Panc1 (cell line): Measurements from ENCODE around the gene PPIB. TPM values are rescaled to one million over a fixed set of nuclear protein-coding genes. Genes with fewer than 3 reads are reported as not detected.

Experiments used
- ATAC-seq: fragments of 200-7000 bp; cut with Tn5 transposase; 2 replicates; pipeline ENCODE4 v1.9.1; 2020; ENCODE audit warnings: mild to moderate bottlenecking, moderate library complexity
- BruUV-seq: library from RNA; stranded (reverse); fragments of 400-500 nt; replicated peaks from 2 replicates; lab custom pipeline; 2021; lab: Mats Ljungman, UMichigan
- CTCF ChIA-PET: fragments of 300-600 bp; sonication (Branson Sonifier 250); formaldehyde crosslinking; loops from one replicate; lab custom pipeline; 2022; ENCODE audit warnings: antibody characterized with exemption; lab: Charles Lee
- POLR2A ChIA-PET: fragments of 300-600 bp; sonication (Branson Sonifier 250); formaldehyde crosslinking; loops from one replicate; lab custom pipeline; 2022; ENCODE audit warnings: antibody characterized with exemption; lab: Charles Lee
- DNase-seq: peaks from one replicate; pipeline ENCODE4 v3.0.0-alpha.2; 2010; ENCODE audit warnings: low read depth, low spot score
- H3K27ac ChIP-seq: 2 replicates; pipeline ENCODE4 v1.5.1; 2011; ENCODE audit warnings: mild to moderate bottlenecking, low read length, inconsistent platforms
- H3K27me3 ChIP-seq: fragments of 200-500 bp; sonication (Bioruptor generic); 2 replicates; pipeline ENCODE4 v1.6.0; 2014; ENCODE audit warnings: low read length, inconsistent platforms; ENCODE audit not compliant: control insufficient read depth, insufficient read depth
- H3K36me3 ChIP-seq: fragments of 200-500 bp; sonication (Bioruptor generic); 2 replicates; pipeline ENCODE4 v1.5.1; 2014; ENCODE audit warnings: inconsistent platforms, mild to moderate bottlenecking, low read length, moderate library complexity; ENCODE audit not compliant: control insufficient read depth, insufficient read depth
- H3K4me1 ChIP-seq: 2 replicates; pipeline ENCODE4 v1.5.1; 2011; ENCODE audit warnings: inconsistent platforms, mild to moderate bottlenecking, low read length, moderate library complexity; ENCODE audit not compliant: control insufficient read depth, insufficient read depth
- H3K4me3 ChIP-seq, 2 experiments: 2 replicates each; pipeline ENCODE4 v1.5.1; 2011 to 2012; ENCODE audit warnings: low read depth in 2 of 2, low read length in 2 of 2, mild to moderate bottlenecking in 2 of 2, inconsistent platforms in 1 of 2, moderate library complexity in 1 of 2
- H3K9me3 ChIP-seq: fragments of 200-500 bp; sonication (Bioruptor generic); 2 replicates; pipeline ENCODE4 v1.5.1; 2014; ENCODE audit warnings: low read depth, mild to moderate bottlenecking, inconsistent platforms, low read length, moderate library complexity; ENCODE audit not compliant: control insufficient read depth, insufficient read depth
- POLR2AphosphoS5 ChIP-seq: IDR thresholded peaks from 2 replicates; pipeline ENCODE4 v1.6.1; 2012; ENCODE audit warnings: mild to moderate bottlenecking, low read depth, low read length, moderate library complexity
- REST ChIP-seq, 2 experiments: IDR thresholded peaks; 2 replicates each; pipeline ENCODE4 v1.6.1; 2011 to 2012; ENCODE audit warnings: low read depth in 2 of 2, control low read depth in 1 of 2, low read length in 1 of 2, mild to moderate bottlenecking in 1 of 2, moderate library complexity in 1 of 2; ENCODE audit not compliant: insufficient read depth in 1 of 2
- SIN3A ChIP-seq: IDR thresholded peaks from 2 replicates; pipeline ENCODE4 v1.6.1; 2012; ENCODE audit warnings: low read depth, mild to moderate bottlenecking, low read length, moderate library complexity, borderline replicate concordance; ENCODE audit not compliant: insufficient read depth
- TCF7L2 ChIP-seq: IDR thresholded peaks from 2 replicates; pipeline ENCODE4 v1.6.1; 2011; ENCODE audit warnings: mild to moderate bottlenecking, low read depth, low read length, inconsistent platforms
- in situ Hi-C: cut with HindIII; loops from 2 replicates; pipeline ENCODE4 v1.10.0; 2016; ENCODE audit warnings: low sequenced_read_pairs, low pct_unique_long_range_greater_than_20kb
- intact Hi-C: fragments of 100-400 bp; cut with micrococcal nuclease; formaldehyde crosslinking; loops from one replicate; pipeline ENCODE4 v1.10.0; 2022; ENCODE audit not compliant: unreplicated experiment
- total RNA-seq: library from RNA; stranded (reverse); gene quantifications from one replicate; pipeline ENCODE4 v1.2.1, GENCODE V29; 2021; ENCODE audit not compliant: unreplicated experiment
- TF ChIP-seq, protein P1 (sequence below): fragments of 450-650 bp; IDR thresholded peaks from 2 replicates; pipeline ENCODE4 v1.5.1; 2017; ENCODE audit warnings: mild to moderate bottlenecking

PPIB gene
- total RNA-seq, 1 experiment from 2014 or later: 407 TPM

GRCh38 chr15:64163659-64164362 is 989 bp upstream of the PPIB start:
- H3K27me3 ChIP-seq: no peaks in the 10 kb centered on the region
- H3K4me1 ChIP-seq: peaks cover 8% of the 10 kb centered on the region; the same call in 1 of the 2 replicates
- TF ChIP-seq TCF7L2: no peak
- TF ChIP-seq REST (IDR thresholded peaks at IDR 0.05; ENCODE audit: insufficient read depth in 1 of 2, low read depth in 2 of 2, low read length in 1 of 2): no peak
- no peak for TF ChIP-seq POLR2AphosphoS5
- TF ChIP-seq, protein P1, sequence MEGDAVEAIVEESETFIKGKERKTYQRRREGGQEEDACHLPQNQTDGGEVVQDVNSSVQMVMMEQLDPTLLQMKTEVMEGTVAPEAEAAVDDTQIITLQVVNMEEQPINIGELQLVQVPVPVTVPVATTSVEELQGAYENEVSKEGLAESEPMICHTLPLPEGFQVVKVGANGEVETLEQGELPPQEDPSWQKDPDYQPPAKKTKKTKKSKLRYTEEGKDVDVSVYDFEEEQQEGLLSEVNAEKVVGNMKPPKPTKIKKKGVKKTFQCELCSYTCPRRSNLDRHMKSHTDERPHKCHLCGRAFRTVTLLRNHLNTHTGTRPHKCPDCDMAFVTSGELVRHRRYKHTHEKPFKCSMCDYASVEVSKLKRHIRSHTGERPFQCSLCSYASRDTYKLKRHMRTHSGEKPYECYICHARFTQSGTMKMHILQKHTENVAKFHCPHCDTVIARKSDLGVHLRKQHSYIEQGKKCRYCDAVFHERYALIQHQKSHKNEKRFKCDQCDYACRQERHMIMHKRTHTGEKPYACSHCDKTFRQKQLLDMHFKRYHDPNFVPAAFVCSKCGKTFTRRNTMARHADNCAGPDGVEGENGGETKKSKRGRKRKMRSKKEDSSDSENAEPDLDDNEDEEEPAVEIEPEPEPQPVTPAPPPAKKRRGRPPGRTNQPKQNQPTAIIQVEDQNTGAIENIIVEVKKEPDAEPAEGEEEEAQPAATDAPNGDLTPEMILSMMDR: no peak
- no peak for TF ChIP-seq SIN3A
- DNase-seq (no peak), ATAC-seq (peak; percentile 46)
- BruUV-seq: no TSS peak
- intact Hi-C loops: no loop called here
- peak overlapping the region; percentile 92 for H3K27ac ChIP-seq
- POLR2A ChIA-PET: interaction anchor here (0.8 kb wide), 1 partner anchor 8 kb away, joined by 6 read pairs; no protein-coding TSS in a partner anchor
- H3K4me3 ChIP-seq: peak overlapping the region; percentile 43 to 69
- in situ Hi-C loops: no loop called here
- H3K36me3 ChIP-seq: peaks cover 14% of the 10 kb centered on the region
- no peaks in the 10 kb centered on the region for H3K9me3 ChIP-seq
- CTCF ChIA-PET: interaction anchor here (0.5 to 1.0 kb wide), 6 partner anchors 8 to 512 kb away, joined by 3 to 6 read pairs (median 4); no protein-coding TSS in a partner anchor

DNA sequence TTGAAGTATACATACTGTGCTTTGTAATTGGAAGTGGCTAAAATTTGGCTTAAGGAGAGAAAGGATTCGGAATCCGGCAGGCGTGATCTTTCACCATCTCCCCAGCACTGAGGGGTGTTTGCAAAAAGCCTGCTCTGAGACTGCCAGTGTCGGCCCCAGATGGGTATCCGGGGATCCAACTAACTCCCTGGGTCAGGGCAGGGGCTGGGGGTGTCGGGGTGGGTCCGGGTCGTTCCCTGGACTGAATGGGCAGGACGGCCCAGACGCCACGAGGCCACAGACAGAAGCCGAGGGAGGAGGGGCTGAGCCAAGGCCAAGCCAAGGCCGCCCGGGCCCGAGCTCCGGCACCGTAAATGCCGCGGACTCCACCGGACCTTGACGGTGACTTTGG is 349 bp downstream of the PPIB start:
- H3K4me1 ChIP-seq: peaks cover 8% of the 10 kb centered on the region; the same call in 1 of the 2 replicates
- no peak for TF ChIP-seq POLR2AphosphoS5
- TF ChIP-seq SIN3A: no peak
- TF ChIP-seq TCF7L2: no peak
- TF ChIP-seq REST (IDR thresholded peaks at IDR 0.05; ENCODE audit: insufficient read depth in 1 of 2, low read depth in 2 of 2, low read length in 1 of 2): no peak
- TF ChIP-seq, protein P1: no peak
- H3K36me3 ChIP-seq: peaks cover 18% of the 10 kb centered on the region
- in situ Hi-C loops (no loop called here), intact Hi-C loops (no loop called here)
- CTCF ChIA-PET: no interaction called here
- no peak for DNase-seq
- ATAC-seq: peak; percentile 69
- H3K4me3 ChIP-seq: peak overlapping the region; percentile 84 to 86
- H3K27ac ChIP-seq: peak overlapping the region; percentile 96
- no TSS peak for BruUV-seq
- H3K27me3 ChIP-seq: no peaks in the 10 kb centered on the region
- H3K9me3 ChIP-seq: no peaks in the 10 kb centered on the region
- POLR2A ChIA-PET: interaction anchor here (0.7 kb wide), 1 partner anchor 220 kb away, joined by 3 read pairs; no protein-coding TSS in a partner anchor
